ENCODE data around the gene DDX11. TPM values are rescaled to one million over a fixed set of nuclear protein-coding genes. Genes with fewer than 3 reads are reported as not detected.
"Not testable (repeated sequence)": the region's sequence is repeated elsewhere in the genome, so short reads cannot be mapped to it uniquely, and the experiment has no call there.

The DDX11 gene
- total RNA-seq, 3 donors from 2014 or later, result 16.8 to 26.5 (median 18.2) TPM

- H3K27me3 ChIP-seq, result no peaks in the 10 kb centered on the region
- no peaks in the 10 kb centered on the region for H3K4me1 ChIP-seq
- DNase-seq (ENCODE audit: low spot score in 2 of 2), result no peak
- no peak for TF ChIP-seq CTCF (IDR thresholded peaks at IDR 0.05)
- TF ChIP-seq POLR2A (IDR thresholded peaks at IDR 0.05), result no peak
- TF ChIP-seq POLR2AphosphoS5 (IDR thresholded peaks at IDR 0.05), result no peak
- no peaks in the 10 kb centered on the region for H3K9me3 ChIP-seq
- H3K4me3 ChIP-seq, result no peak overlapping the region
- intact Hi-C loops (cut with DNase I; ENCODE audit: low total_unique reads), result no loop called here
- H3K36me3 ChIP-seq, result no peaks in the 10 kb centered on the region
- H3K27ac ChIP-seq, result no peak overlapping the region
Measured at GRCh38 chr12:31037028-31037427, 36.6 kb upstream of the DDX11 start.

GRCh38 chr12:31037931-31038330, 35.7 kb upstream of the DDX11 start:
- intact Hi-C loops (cut with DNase I; ENCODE audit: low total_unique reads), result loop anchor here (2.0 kb wide), 1 partner anchor 57 kb away; no protein-coding TSS in a partner anchor
- no peaks in the 10 kb centered on the region for H3K9me3 ChIP-seq
- no peaks in the 10 kb centered on the region for H3K27me3 ChIP-seq
- no peak overlapping the region for H3K4me3 ChIP-seq
- no peak for DNase-seq (ENCODE audit: low spot score in 2 of 2)
- no peak for TF ChIP-seq CTCF (IDR thresholded peaks at IDR 0.05)
- no peak for TF ChIP-seq POLR2A (IDR thresholded peaks at IDR 0.05)
- TF ChIP-seq POLR2AphosphoS5 (IDR thresholded peaks at IDR 0.05), result no peak
- H3K36me3 ChIP-seq, result no peaks in the 10 kb centered on the region
- no peak overlapping the region for H3K27ac ChIP-seq
- no peaks in the 10 kb centered on the region for H3K4me1 ChIP-seq

- H3K4me3 ChIP-seq, result no peak overlapping the region
- intact Hi-C loops (cut with DNase I; ENCODE audit: low total_unique reads), result no loop called here
- DNase-seq (ENCODE audit: low spot score in 2 of 2), result no peak
- H3K27me3 ChIP-seq, result no peaks in the 10 kb centered on the region
- H3K9me3 ChIP-seq, result no peaks in the 10 kb centered on the region
- H3K4me1 ChIP-seq, result no peaks in the 10 kb centered on the region
- H3K36me3 ChIP-seq, result no peaks in the 10 kb centered on the region
- TF ChIP-seq POLR2AphosphoS5 (IDR thresholded peaks at IDR 0.05) (no peak), CTCF (IDR thresholded peaks at IDR 0.05) (no peak), POLR2A (IDR thresholded peaks at IDR 0.05) (no peak)
- no peak overlapping the region for H3K27ac ChIP-seq
Measured at GRCh38 chr12:31041033-31041564, 32.6 kb upstream of the DDX11 start.

- H3K9me3 ChIP-seq; H3K27me3 ChIP-seq; H3K36me3 ChIP-seq; intact Hi-C loops (cut with DNase I; ENCODE audit: low total_unique reads); H3K4me1 ChIP-seq; H3K4me3 ChIP-seq; DNase-seq (ENCODE audit: low spot score in 2 of 2); H3K27ac ChIP-seq: not testable (repeated sequence)
Measured at GRCh38 chr12:31050143-31050542, 23.5 kb upstream of the DDX11 start.

GRCh38 chr12:31050548-31050947, 23.1 kb upstream of the DDX11 start:
- DNase-seq (ENCODE audit: low spot score in 2 of 2); H3K27ac ChIP-seq; H3K4me3 ChIP-seq; H3K9me3 ChIP-seq; H3K36me3 ChIP-seq; H3K4me1 ChIP-seq; H3K27me3 ChIP-seq; intact Hi-C loops (cut with DNase I; ENCODE audit: low total_unique reads): not testable (repeated sequence)

GRCh38 chr12:31051692-31052091, 22.0 kb upstream of the DDX11 start:
- H3K27me3 ChIP-seq; intact Hi-C loops (cut with DNase I; ENCODE audit: low total_unique reads); H3K4me1 ChIP-seq; H3K27ac ChIP-seq; H3K36me3 ChIP-seq; H3K4me3 ChIP-seq; H3K9me3 ChIP-seq; DNase-seq (ENCODE audit: low spot score in 2 of 2): not testable (repeated sequence)

GRCh38 chr12:31052121-31052520, 21.5 kb upstream of the DDX11 start:
- H3K27me3 ChIP-seq; H3K9me3 ChIP-seq; H3K27ac ChIP-seq; DNase-seq (ENCODE audit: low spot score in 2 of 2); H3K4me3 ChIP-seq; H3K36me3 ChIP-seq; H3K4me1 ChIP-seq; intact Hi-C loops (cut with DNase I; ENCODE audit: low total_unique reads): not testable (repeated sequence)

GRCh38 chr12:31052666-31053439, 20.8 kb upstream of the DDX11 start:
- H3K4me3 ChIP-seq; H3K9me3 ChIP-seq; H3K4me1 ChIP-seq; DNase-seq (ENCODE audit: low spot score in 2 of 2); intact Hi-C loops (cut with DNase I; ENCODE audit: low total_unique reads); H3K27ac ChIP-seq; H3K27me3 ChIP-seq; H3K36me3 ChIP-seq: not testable (repeated sequence)

GRCh38 chr12:31053944-31054343, 19.7 kb upstream of the DDX11 start:
- H3K27ac ChIP-seq; intact Hi-C loops (cut with DNase I; ENCODE audit: low total_unique reads); H3K4me3 ChIP-seq; DNase-seq (ENCODE audit: low spot score in 2 of 2); H3K4me1 ChIP-seq; H3K36me3 ChIP-seq; H3K9me3 ChIP-seq; H3K27me3 ChIP-seq: not testable (repeated sequence)
